Peyer's patch (tissue), 4 donors: ENCODE results near the gene ACTN3.

Experiments
- POLR2A ChIP-seq, 2 donors: fragments of 450-650 bp; IDR thresholded peaks; one replicate each; pipeline ENCODE4 v1.5.1; 2017; ENCODE audit warnings: antibody characterized with exemption in 2 of 2, mild to moderate bottlenecking in 2 of 2, moderate library complexity in 2 of 2
- TF ChIP-seq, protein P1 (sequence below), 6 experiments: fragments of 450-650 bp in 4 of 6; fragments of 200-600 bp in 2 of 6; sonication (generic) in 1 of 6; IDR thresholded peaks; one replicate each; pipeline ENCODE4 v1.5.1; 2017 to 2019; ENCODE audit warnings: antibody characterized with exemption in 6 of 6, mild to moderate bottlenecking in 3 of 6, moderate library complexity in 1 of 6

DNA sequence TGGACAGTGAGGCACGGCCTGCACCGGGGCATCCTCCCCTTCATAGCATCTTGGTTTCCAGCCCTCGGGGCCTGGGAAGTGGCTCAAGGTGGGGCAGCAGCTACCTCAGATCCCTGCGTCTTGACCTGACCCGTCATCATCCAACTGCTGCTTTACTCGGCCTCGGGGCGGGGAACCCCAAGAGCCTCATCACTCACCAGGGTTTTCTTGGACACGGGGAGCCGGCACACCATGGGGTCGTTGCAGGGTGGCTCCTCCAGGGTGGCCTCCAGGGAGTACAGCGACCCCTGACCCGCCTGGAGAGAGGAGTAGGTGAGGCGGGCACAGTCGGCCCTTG, 21.1 kb downstream of the ACTN3 start:
- TF ChIP-seq, protein P1, sequence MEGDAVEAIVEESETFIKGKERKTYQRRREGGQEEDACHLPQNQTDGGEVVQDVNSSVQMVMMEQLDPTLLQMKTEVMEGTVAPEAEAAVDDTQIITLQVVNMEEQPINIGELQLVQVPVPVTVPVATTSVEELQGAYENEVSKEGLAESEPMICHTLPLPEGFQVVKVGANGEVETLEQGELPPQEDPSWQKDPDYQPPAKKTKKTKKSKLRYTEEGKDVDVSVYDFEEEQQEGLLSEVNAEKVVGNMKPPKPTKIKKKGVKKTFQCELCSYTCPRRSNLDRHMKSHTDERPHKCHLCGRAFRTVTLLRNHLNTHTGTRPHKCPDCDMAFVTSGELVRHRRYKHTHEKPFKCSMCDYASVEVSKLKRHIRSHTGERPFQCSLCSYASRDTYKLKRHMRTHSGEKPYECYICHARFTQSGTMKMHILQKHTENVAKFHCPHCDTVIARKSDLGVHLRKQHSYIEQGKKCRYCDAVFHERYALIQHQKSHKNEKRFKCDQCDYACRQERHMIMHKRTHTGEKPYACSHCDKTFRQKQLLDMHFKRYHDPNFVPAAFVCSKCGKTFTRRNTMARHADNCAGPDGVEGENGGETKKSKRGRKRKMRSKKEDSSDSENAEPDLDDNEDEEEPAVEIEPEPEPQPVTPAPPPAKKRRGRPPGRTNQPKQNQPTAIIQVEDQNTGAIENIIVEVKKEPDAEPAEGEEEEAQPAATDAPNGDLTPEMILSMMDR (IDR thresholded peaks at IDR 0.05): no peak
- no peak for TF ChIP-seq POLR2A (IDR thresholded peaks at IDR 0.05)
